ENCODE measurements around the gene MAT2B.

MAT2B gene

DNA sequence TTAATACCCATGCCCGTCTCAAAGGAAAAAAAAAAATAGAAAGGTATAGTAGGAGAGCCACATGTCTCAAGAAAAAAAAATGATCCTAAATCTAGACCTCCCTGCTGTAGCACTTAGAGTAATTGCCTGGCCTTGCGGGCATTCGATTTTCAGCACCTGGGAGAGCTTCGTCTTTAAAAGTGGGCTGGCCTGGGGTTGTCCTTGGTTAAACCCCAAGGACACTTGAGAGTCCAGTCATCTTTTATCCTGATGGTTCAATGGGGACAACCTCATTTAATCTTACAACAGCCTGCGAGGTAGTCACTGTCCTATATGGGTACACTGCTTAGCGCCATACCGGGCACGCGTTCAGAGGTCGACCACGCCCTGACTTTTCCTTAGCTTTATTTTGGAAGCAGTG lies 60.1 kb downstream of the MAT2B start:
- Histone ChIP-seq H3K9me3 (ENCODE audit: severe bottlenecking) (no peaks in the 10 kb centered on the region), H3K27ac (ENCODE audit: poor library complexity, severe bottlenecking) (no peak overlapping the region), H3K4me1 (ENCODE audit: insufficient read depth, poor library complexity, severe bottlenecking) (no peaks in the 10 kb centered on the region), H3K4me3 (ENCODE audit: severe bottlenecking) (peak overlapping the region; percentile 3), H3K36me3 (ENCODE audit: low read depth) (no peaks in the 10 kb centered on the region), H3K27me3 (ENCODE audit: insufficient read depth, poor library complexity, severe bottlenecking) (peaks cover 43% of the 10 kb centered on the region)
- ATAC-seq (ENCODE audit: low read depth) (peak; percentile 42), DNase-seq (ENCODE audit: low spot score) (no peak)
- TF ChIP-seq, protein P1, sequence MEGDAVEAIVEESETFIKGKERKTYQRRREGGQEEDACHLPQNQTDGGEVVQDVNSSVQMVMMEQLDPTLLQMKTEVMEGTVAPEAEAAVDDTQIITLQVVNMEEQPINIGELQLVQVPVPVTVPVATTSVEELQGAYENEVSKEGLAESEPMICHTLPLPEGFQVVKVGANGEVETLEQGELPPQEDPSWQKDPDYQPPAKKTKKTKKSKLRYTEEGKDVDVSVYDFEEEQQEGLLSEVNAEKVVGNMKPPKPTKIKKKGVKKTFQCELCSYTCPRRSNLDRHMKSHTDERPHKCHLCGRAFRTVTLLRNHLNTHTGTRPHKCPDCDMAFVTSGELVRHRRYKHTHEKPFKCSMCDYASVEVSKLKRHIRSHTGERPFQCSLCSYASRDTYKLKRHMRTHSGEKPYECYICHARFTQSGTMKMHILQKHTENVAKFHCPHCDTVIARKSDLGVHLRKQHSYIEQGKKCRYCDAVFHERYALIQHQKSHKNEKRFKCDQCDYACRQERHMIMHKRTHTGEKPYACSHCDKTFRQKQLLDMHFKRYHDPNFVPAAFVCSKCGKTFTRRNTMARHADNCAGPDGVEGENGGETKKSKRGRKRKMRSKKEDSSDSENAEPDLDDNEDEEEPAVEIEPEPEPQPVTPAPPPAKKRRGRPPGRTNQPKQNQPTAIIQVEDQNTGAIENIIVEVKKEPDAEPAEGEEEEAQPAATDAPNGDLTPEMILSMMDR (IDR thresholded peaks at IDR 0.05; ENCODE audit: poor library complexity, severe bottlenecking), result no peak

DNA sequence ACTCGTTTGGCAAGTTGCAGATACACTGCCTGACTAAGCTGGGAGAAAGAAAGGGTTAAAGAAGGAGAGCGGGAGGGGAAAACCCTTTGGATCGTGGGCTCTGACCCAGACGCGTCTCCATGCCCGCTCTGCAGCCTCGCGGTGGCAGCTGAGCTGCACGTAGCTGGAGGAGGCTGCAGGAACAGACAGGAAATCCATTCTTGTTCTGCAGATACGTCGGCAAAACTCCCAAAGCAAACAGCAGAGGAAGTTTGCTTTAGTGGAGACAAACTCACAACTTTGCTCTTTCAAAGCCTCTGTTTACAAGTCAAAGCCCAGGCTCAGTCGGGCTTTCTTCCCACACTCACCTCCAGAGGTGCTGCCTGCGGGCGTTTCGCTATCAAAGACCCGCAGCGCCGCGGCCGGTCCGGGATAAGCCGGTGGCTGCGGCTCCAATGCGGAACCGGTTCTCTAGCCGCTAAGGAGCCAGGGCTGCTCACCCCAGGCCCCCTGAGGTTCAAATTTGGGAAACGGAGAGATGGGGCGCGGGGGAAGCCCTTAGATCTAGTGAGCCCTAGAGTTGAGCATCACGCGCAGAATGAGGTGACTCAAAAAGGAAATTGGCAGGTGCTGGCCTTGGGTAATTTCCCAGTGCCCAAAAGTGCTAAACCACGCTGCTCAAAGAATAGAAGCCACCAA lies 60.7 kb downstream of the MAT2B start:
- Histone ChIP-seq H3K4me1 (ENCODE audit: insufficient read depth, poor library complexity, severe bottlenecking) (no peaks in the 10 kb centered on the region), H3K27ac (ENCODE audit: poor library complexity, severe bottlenecking) (no peak overlapping the region), H3K4me3 (ENCODE audit: severe bottlenecking) (peak overlapping the region; percentile 3), H3K9me3 (ENCODE audit: severe bottlenecking) (no peaks in the 10 kb centered on the region), H3K36me3 (ENCODE audit: low read depth) (no peaks in the 10 kb centered on the region), H3K27me3 (ENCODE audit: insufficient read depth, poor library complexity, severe bottlenecking) (peaks cover 39% of the 10 kb centered on the region)
- TF ChIP-seq, protein P1 (IDR thresholded peaks at IDR 0.05; ENCODE audit: poor library complexity, severe bottlenecking), result peak; percentile 30
- DNase-seq (ENCODE audit: low spot score) (no peak), ATAC-seq (ENCODE audit: low read depth) (peak; percentile 78)

DNA sequence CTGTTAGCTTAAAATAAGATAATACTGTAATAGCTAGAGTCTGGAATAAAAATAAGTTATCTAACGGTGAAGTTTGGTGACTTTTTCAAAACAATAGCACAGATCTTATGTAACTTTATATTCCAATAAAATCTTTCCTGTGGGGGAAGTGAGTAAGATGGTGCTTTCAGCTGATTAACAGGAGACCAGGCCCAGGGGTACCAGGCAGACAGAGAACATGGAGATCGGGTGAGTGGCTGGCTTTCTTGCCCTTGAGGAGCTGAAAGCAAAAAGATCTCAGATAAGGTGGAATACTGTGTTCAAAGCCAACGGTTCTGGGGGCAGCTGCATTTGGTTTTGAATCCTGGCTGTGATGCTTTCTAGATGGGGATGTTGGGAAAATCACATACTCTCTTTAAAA lies 61.3 kb downstream of the MAT2B start:
- DNase-seq (ENCODE audit: low spot score) (no peak), ATAC-seq (ENCODE audit: low read depth) (no peak)
- TF ChIP-seq, protein P1 (IDR thresholded peaks at IDR 0.05; ENCODE audit: poor library complexity, severe bottlenecking), result no peak
- Histone ChIP-seq H3K4me1 (ENCODE audit: insufficient read depth, poor library complexity, severe bottlenecking) (peaks cover 3% of the 10 kb centered on the region), H3K9me3 (ENCODE audit: severe bottlenecking) (no peaks in the 10 kb centered on the region), H3K27ac (ENCODE audit: poor library complexity, severe bottlenecking) (no peak overlapping the region), H3K36me3 (ENCODE audit: low read depth) (no peaks in the 10 kb centered on the region), H3K27me3 (ENCODE audit: insufficient read depth, poor library complexity, severe bottlenecking) (peaks cover 39% of the 10 kb centered on the region), H3K4me3 (ENCODE audit: severe bottlenecking) (no peak overlapping the region)

DNA sequence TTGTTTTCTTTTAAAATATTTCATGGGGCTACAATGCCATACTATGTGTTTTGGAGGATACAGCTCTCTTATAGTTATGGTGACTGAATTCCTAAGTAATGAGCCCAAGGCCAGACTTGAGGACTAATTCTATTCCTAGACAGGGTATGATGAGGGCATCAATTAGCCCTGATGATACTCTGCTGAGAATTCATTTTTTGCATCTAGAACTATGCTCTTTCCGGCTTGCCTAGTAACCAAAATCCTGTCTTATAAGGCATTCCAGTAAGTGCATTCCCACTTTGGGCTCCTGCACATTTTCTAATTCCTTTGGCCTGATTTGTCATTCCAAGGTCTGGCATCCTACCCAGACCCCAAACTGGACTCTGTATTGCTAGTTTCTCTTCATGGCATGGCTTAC lies 62.4 kb downstream of the MAT2B start:
- Histone ChIP-seq H3K27ac (ENCODE audit: poor library complexity, severe bottlenecking) (no peak overlapping the region), H3K9me3 (ENCODE audit: severe bottlenecking) (no peaks in the 10 kb centered on the region), H3K4me3 (ENCODE audit: severe bottlenecking) (no peak overlapping the region), H3K4me1 (ENCODE audit: insufficient read depth, poor library complexity, severe bottlenecking) (peaks cover 3% of the 10 kb centered on the region), H3K27me3 (ENCODE audit: insufficient read depth, poor library complexity, severe bottlenecking) (peaks cover 39% of the 10 kb centered on the region), H3K36me3 (ENCODE audit: low read depth) (no peaks in the 10 kb centered on the region)
- TF ChIP-seq, protein P1 (IDR thresholded peaks at IDR 0.05; ENCODE audit: poor library complexity, severe bottlenecking), result no peak
- DNase-seq (ENCODE audit: low spot score) (no peak), ATAC-seq (ENCODE audit: low read depth) (no peak)

All from RWPE2 (cell line).